IPS-11a (cell line): ENCODE results near the gene AMOTL2.
A peak's percentile ranks its signal among the peaks of the same experiment; 100 is the strongest.

Source experiments
- H3K4me3 ChIP-seq: one replicate; pipeline ENCODE4 v1.5.1; 2013; ENCODE audit warnings: low read depth, low read length, control low read depth

Gene AMOTL2

DNA sequence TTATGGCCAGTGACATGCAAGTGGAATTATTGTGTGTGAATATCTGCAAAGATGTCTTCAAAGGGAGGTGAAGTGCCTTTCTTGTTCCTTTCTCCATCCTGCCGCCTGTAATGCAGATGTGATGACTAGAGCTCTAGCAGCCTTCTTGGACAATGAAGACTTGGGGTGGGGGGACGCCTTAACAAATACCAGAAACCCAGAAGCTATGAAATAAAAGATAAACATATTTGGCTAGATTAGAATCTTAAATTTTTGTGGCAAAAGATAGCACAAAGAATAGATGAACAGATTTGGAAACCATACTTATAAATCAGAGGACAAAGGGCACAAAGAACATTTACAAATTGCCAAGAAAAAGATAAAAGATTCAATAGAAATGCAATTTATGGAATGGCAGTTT is 56.1 kb downstream of the AMOTL2 start:
- H3K4me3 ChIP-seq: no peak overlapping the region

DNA sequence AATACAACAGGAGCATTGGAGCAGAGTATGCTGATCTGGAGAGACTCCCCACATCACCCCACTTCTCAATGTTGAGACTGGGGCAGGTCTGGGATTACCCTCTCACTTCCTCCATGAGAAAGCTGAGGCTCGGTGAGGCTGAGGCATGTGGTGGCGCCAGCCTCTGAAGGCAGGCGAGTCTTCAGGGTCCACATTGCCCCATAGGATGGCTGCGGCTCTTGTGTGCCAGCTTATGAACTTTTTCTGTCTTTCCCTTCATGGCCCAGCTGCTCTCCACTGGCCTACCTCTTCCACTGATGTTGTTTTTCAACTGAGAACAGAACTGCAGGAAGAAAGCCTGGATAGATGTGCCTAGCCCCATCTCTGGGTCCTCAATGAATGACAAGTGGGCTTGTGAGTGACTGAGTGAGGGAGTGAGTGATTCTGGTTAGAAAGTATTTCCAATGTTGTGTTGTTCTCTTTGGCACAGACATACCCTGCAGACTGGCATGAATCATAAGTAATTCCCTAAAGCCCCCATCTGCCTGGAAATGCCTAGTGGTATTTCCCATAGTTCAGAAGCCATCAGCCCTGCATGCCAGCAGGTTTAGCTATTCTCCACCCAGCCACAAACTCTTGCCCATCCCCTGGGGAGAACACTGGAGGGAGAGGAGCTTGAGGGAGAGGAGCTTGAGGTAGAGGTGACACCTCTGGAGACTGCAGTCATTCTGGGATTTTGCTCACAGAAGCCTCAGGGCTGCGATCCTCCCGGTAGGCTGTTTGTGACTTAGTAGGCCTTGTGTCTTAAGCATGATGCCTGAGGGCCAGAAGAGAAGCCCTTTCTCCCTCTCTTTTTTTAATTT is 56.9 kb downstream of the AMOTL2 start:
- H3K4me3 ChIP-seq: no peak overlapping the region

GRCh38 chr3:134315286-134316106 is 58.8 kb downstream of the AMOTL2 start:
- H3K4me3 ChIP-seq: no peak overlapping the region

DNA sequence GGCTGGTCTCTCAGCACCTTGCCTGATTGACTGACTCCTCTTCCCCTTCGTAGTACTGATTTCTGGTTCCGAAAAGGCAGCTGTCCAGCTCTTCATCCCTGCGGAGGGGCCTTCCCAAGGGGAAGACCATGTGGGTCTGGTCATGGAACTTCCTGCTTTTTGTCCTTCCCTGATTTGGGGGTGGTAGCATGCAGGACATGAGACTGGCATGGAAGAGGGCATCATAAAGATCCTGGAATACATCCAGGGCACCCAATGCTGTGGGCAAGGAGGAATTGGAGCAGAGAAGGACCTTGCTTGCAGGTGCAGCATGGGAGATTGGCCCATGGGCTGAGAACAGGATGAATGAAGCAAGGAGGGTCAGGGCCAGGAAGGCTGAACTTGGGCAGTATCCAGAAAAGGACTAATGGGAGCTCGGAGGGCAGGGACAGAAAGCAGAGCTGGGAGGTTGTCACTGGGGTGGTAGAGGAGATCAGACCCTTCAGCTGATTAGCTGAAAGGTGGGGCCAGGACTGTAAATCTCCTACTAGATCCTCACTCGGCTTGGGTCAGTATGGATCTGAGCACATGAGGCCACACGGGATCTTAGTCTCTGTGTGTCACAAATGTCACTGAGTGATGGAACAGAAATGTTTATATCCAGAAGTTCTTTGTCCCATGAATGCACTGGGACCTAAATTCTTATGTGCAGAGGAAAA is 59.5 kb downstream of the AMOTL2 start:
- H3K4me3 ChIP-seq: no peak overlapping the region

- peak overlapping the region; percentile 17 for H3K4me3 ChIP-seq
Measured at GRCh38 chr3:134313847-134314587, 60.2 kb downstream of the AMOTL2 start.

- peak overlapping the region; percentile 17 for H3K4me3 ChIP-seq
Measured at GRCh38 chr3:134312873-134313846, 61.1 kb downstream of the AMOTL2 start.

DNA sequence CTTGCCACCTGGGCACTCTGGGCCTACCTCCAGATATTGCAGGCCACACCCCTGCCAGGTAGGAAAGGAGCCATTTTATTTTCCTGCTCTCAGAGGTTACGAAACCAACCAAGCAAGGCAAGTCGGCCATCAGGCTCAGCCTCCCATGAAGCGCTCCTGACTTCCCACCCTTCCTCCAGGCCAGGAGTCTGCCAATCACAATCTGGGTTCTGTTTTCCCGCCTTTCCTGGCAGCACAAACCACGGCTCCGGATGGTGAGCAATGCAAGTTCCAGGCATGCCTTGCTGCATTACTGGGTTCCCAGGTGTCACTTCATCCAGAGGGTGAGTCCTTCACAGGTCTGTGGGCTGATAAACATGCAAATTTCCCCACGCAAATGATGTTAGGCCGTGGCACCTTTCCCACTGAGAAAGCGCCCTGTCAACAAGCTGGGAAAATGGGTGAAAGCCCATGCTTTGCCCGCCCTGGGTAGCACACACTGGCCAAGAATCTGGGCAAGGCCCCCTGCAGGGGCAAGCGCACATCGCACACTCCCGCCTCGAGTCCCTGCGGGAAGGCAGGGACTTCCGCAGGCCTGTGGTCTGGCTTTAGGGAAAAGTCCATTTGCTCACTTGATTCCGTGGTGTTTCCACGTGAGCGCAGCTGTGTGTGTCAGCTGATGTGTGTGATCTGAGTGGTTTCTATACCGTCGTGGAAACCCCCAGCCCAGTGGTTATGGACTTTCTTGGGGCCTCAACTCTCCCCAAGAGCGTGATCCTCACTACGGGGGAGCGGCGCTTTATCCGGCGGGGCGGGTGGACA is 62.0 kb downstream of the AMOTL2 start:
- H3K4me3 ChIP-seq: no peak overlapping the region

DNA sequence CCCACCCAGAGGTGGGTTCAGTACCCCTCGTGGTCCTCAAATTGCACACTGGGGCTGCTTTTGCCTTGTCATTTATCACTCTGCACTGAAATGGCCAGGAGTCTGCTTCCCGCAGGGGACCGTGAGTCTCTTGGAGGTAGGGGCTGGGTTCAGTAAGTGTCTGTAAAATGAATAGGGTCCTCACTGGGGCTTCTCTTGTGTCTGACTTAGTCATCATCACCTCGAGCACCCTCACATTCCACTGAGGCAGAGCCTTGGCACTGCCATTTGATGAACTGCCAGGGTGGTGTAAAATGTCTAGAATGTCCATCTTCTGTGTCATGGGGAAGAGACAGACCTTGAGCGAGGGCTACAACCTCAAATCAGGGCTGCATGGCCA is 62.6 kb downstream of the AMOTL2 start:
- H3K4me3 ChIP-seq: no peak overlapping the region

DNA sequence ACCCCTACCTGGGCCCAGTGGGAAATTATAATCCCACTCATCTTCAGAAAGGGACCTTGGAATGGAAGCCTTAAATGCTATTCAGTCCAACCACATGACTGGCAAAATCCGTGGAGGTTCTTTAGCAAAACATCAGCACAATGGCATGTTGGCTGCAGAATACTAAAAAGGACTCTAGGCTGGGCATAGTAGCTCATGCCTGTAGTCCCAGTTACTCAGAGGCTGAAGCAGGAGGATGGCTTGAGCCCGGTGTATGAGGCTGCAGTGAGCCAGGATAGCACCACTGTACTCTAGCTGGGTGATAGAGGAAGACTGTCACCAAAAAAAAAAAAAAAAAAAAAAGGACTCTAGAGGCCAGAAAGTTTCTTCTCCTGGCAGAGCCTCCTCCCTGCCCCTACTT is 63.0 kb downstream of the AMOTL2 start:
- no peak overlapping the region for H3K4me3 ChIP-seq

- H3K4me3 ChIP-seq: no peak overlapping the region
Measured at GRCh38 chr3:134309987-134310700, 64.1 kb downstream of the AMOTL2 start.

GRCh38 chr3:134308350-134308891 is 65.8 kb downstream of the AMOTL2 start:
- no peak overlapping the region for H3K4me3 ChIP-seq

- no peak overlapping the region for H3K4me3 ChIP-seq
Measured at GRCh38 chr3:134307425-134307824, 66.8 kb downstream of the AMOTL2 start.

DNA sequence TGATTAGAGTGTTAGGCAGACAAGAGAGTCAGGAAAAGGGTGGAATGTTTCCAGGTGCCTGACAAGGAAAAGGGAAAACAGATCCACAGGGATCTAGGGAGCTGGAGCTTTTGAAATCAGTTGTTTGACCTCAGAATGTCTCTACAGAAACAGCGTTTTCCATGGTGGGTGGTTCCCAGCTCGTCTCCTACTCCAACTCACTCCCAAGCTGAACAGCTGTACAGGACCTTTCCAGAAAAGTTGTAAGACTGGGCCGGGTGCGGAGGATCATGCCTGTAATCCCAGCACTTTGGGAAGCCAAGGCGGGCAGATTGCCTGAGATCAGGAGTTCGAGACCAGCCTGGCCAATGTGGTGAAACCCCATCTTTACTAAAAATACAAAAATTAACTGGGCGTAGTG is 67.9 kb downstream of the AMOTL2 start:
- no peak overlapping the region for H3K4me3 ChIP-seq
